NCI-H446 treated with DMSO at 0.1 percent for 48 hours (cell line): ENCODE data around the gene HAP1.
"Not testable (repeated sequence)": the region's sequence is repeated elsewhere in the genome, so short reads cannot be mapped to it uniquely, and the experiment has no call there.

Experiments
- DNase-seq: peaks from one replicate; lab custom pipeline; 2025; lab: John Stamatoyannopoulos, UW

The HAP1 gene

GRCh38 chr17:41689497-41690299 is 44.7 kb downstream of the HAP1 start:
- DNase-seq: no peak

GRCh38 chr17:41688641-41689496 is 45.6 kb downstream of the HAP1 start, which contains the start of gene EIF1:
Gene EIF1 (plus strand): TSS chr17:41688885. CDS start chr17:41689039, 154 bp downstream.
- DNase-seq: peak; percentile 97

DNA sequence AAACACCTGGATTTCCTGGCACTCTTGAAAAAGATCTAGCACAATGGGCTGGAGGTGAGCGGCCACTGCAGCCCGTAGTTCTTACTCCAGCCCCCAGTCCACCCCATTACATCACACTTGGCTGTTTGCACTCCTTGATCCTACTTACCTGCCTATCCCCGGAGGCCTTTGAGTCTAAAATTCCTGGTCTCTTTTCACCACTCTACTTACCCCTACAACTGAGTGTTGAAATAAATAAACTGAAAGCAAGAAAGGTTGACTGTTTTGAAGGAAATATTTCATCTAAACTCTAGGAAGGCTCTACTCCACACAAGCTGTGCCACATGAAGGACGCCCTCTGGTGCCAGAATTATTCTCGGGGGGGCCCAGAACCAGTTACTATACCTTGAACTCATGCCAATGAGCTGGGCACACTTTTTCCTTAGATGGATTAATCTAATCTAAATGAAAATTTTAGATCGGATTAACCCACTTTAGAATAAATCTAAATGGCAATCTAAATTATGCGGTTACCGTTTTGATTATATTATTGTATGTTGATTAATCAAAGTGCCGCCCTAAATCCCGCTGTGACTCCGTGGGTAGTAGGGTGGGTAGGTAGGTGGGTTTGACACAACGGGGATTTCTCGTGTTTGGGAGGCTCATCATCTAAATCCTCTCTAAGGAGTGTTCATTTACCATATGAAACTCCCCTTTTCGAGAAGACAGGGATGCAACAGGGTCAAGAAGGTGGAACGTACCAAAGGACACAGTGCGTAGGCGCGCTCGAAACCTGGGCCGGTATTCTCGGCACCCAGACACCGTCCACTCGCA is 46.4 kb downstream of the HAP1 start:
- no peak for DNase-seq

- no peak for DNase-seq
Measured at GRCh38 chr17:41686281-41686680, 48.2 kb downstream of the HAP1 start.

GRCh38 chr17:41685753-41686152 is 48.7 kb downstream of the HAP1 start:
- DNase-seq: not testable (repeated sequence)

DNA sequence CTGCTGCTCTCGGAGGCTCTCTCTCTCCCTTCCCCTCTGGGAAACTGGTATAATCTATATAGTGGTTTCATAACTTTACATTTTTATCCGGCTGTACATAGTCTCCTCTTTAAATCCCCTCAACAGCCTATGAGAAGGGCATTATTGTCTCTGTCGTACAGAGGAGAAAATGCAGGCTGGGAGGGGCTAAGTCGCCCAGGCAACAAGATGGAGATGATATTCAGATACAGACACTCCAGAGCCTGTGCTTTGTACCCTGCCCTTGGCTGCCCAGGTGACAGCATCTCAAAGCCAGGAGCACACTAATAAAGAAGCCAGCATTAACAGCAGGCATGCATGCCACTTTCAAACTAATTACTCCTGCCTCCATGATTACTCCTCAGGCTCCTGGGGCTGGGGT is 50.4 kb downstream of the HAP1 start:
- no peak for DNase-seq

- no peak for DNase-seq
Measured at GRCh38 chr17:41683441-41684007, 50.9 kb downstream of the HAP1 start.

DNA sequence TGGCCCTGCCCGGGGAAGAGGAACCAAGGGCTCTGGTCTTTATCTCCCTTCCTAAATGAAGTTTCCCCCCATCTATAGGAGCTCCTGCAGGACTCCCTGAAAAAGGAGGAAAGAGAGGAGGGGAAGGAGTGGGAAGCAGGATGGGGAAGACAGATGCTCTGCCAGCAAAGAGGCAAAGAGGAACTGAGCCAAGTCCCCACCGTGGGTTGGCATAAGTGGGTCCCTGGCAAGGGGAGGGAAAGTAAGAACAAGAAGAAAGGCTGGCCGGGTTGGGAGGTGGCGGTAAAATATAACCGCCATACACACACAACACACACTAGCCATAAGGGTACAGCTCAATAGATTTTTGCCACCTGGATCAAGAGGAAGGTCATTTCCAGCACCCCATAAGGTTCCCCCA is 51.8 kb downstream of the HAP1 start:
- no peak for DNase-seq

GRCh38 chr17:41681776-41682175 is 52.7 kb downstream of the HAP1 start:
- no peak for DNase-seq

GRCh38 chr17:41680426-41681040 is 53.9 kb downstream of the HAP1 start:
- DNase-seq: no peak

GRCh38 chr17:41679740-41680425 is 54.6 kb downstream of the HAP1 start:
- DNase-seq: no peak

DNA sequence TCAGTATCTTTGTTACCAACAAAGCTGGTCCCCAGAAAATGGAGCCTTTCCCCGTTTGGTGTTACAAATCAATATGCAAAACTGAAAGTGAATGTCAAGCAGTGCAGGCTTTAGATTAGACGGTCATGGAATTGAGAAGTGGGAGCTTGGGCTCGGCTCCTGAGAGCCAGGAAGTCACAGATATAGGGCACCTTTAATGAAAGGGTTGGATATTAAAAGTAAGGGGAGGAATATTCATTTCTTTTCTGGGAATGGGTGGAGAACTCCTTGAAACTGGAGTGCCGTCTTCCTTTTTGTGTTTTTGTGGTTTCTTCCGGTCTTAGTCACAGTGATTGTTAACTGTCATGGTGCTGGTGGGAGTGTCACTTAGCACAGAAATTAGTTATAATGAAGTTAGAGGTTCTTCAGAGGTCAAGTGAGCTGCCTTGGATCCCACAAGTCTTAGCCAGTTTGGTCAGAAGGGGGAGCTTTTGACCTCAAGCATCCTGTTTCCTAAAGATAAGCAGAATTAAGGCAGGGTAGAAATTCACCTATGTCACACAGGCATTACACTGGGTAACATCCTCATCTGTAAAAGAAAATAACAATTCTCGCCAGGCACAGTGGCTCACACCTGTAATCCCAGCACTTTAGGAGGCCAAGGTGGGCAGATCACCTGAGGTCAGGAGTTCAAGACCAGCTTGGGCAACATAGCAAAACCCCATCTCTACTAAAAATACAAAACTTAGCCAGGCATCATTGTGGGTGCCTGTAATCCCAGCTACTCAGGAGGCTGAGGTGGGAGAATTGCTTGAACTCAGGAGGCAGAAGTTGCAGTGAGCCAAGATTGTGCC is 55.3 kb downstream of the HAP1 start:
- no peak for DNase-seq

GRCh38 chr17:41678411-41678906 is 56.0 kb downstream of the HAP1 start:
- DNase-seq: no peak

DNA sequence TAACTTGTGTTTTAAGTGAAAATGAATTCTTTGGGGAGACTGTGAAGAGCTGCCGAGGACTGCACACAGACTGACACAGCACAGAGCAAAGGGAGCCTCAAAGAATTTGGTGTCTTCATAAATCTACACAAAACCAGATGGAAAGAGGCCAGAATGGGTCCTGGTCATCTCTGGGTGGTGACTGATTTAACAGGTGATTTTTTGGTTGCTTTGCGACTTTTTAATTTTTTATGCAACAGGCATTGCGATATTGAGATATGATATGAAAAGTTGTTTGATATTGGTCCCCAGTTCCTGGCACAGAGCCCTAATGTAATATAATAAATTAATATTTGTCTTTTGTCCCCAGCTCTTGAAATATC is 58.4 kb downstream of the HAP1 start:
- no peak for DNase-seq

- DNase-seq: not testable (repeated sequence)
Measured at GRCh38 chr17:41675157-41676057, 59.0 kb downstream of the HAP1 start.
